HepG2 (cell line): ENCODE measurements around the gene EFNA3. TPM values are rescaled to one million over a fixed set of nuclear protein-coding genes. Genes with fewer than 3 reads are reported as not detected.

Source experiments
- FOXP1 ChIP-seq, 2 experiments: fragments of 450-650 bp in 1 of 2; IDR thresholded peaks; 2 replicates each; pipeline ENCODE4 v1.6.1; 2017 to 2018; ENCODE audit warnings: antibody characterized with exemption in 1 of 2
- IRF2 ChIP-seq: IDR thresholded peaks from 2 replicates; pipeline ENCODE4 v1.6.1; 2018; ENCODE audit warnings: missing genetic modification reagents, missing compliant biosample characterization
- NCOA5 ChIP-seq: sonication (generic); formaldehyde crosslinking; IDR thresholded peaks from 2 replicates; pipeline ENCODE4 v1.4.0; 2020; ENCODE audit warnings: missing genetic modification reagents
- PCBP2 ChIP-seq: fragments of 200-400 bp; formaldehyde crosslinking; optimal IDR thresholded peaks from 2 replicates; pipeline ENCODE3; 2018; ENCODE audit warnings: low read length, low read depth; ENCODE audit not compliant: poor library complexity, severe bottlenecking
- PHF5A ChIP-seq: IDR thresholded peaks from one replicate; pipeline ENCODE4 v1.6.1; 2018; ENCODE audit warnings: low read depth, missing genetic modification reagents; ENCODE audit not compliant: unreplicated experiment
- POGZ ChIP-seq: sonication (generic); formaldehyde crosslinking; IDR thresholded peaks from 2 replicates; pipeline ENCODE4 v1.4.0; 2020; ENCODE audit warnings: mild to moderate bottlenecking, missing genetic modification reagents
- PRDM15 ChIP-seq: sonication (generic); formaldehyde crosslinking; IDR thresholded peaks from 2 replicates; pipeline ENCODE4 v1.4.0; 2020; ENCODE audit warnings: missing genetic modification reagents
- SIN3B ChIP-seq: fragments of 150-350 bp; IDR thresholded peaks from 2 replicates; pipeline ENCODE4 v1.6.1; 2014; ENCODE audit warnings: low read length
- SIX4 ChIP-seq: sonication (generic); formaldehyde crosslinking; IDR thresholded peaks from 2 replicates; pipeline ENCODE4 v1.4.0; 2020; ENCODE audit warnings: missing genetic modification reagents
- SKIL ChIP-seq: sonication (generic); formaldehyde crosslinking; IDR thresholded peaks from 2 replicates; pipeline ENCODE4 v1.8.0; 2022; ENCODE audit warnings: missing genetic modification reagents, mild to moderate bottlenecking, moderate library complexity, borderline replicate concordance
- SNAI1 ChIP-seq: sonication (generic); formaldehyde crosslinking; IDR thresholded peaks from 2 replicates; pipeline ENCODE4 v1.5.0; 2020; ENCODE audit warnings: mild to moderate bottlenecking, missing genetic modification reagents, borderline replicate concordance
- TGIF2 ChIP-seq: IDR thresholded peaks from 2 replicates; pipeline ENCODE4 v1.6.1; 2016; ENCODE audit warnings: control low read depth, missing compliant biosample characterization
- ZNF562 ChIP-seq: sonication (generic); formaldehyde crosslinking; IDR thresholded peaks from 2 replicates; pipeline ENCODE4 v1.8.0; 2022; ENCODE audit warnings: missing genetic modification reagents, borderline replicate concordance
- ZNF629 ChIP-seq: sonication (generic); formaldehyde crosslinking; conservative IDR thresholded peaks from 2 replicates; pipeline ENCODE4 v1.5.0; 2020; ENCODE audit warnings: missing genetic modification reagents
- ZNF878 ChIP-seq: sonication (generic); formaldehyde crosslinking; IDR thresholded peaks from 2 replicates; pipeline ENCODE4 v1.8.1; 2023; ENCODE audit warnings: mild to moderate bottlenecking, missing genetic modification reagents, moderate library complexity
- polyA plus RNA-seq, 8 experiments: library from polyadenylated mRNA; depleted of rRNA in 3 of 8; stranded (reverse) in 7 of 8; unstranded in 1 of 8; fragments of >200 nt; fragmentation: Illumina TruSeq in 4 of 8; extraction: Trizol in 4 of 8; gene quantifications; 2 replicates each; pipeline versions ENCODE4 v1.2.1 to v1.2.3, GENCODE V29; 2011 to 2016; ENCODE audit warnings: low read depth in 4 of 8, missing spikeins in 1 of 8, mixed read lengths in 1 of 8; ENCODE audit not compliant: insufficient read depth in 1 of 8
- total RNA-seq, 5 experiments: library from RNA; depleted of rRNA; stranded (reverse); fragments of >200 nt; fragmentation: Illumina TruSeq; extraction: Trizol; gene quantifications; 2 replicates each; pipeline ENCODE4 v1.2.3, GENCODE V29; 2016; ENCODE audit warnings: low read depth in 1 of 5
- TF ChIP-seq, protein P1 (sequence below): IDR thresholded peaks from 2 replicates; pipeline ENCODE4 v1.6.1; 2016; ENCODE audit warnings: low read depth, missing genetic modification reagents, missing compliant biosample characterization
- TF ChIP-seq, protein P2 (sequence below): sonication (generic); formaldehyde crosslinking; IDR thresholded peaks from 2 replicates; pipeline ENCODE4 v1.8.1; 2023; ENCODE audit warnings: missing genetic modification reagents, inconsistent platforms, borderline replicate concordance

EFNA3 gene
- total and polyA plus RNA-seq, 2 of the 13 experiments (the other 11 are each of a cell fraction or from before 2014, with no cell fraction given), result 1.0 to 5.7 TPM

- TF ChIP-seq NCOA5 (CRISPR knock-in tag) (peak; percentile 97; the same call in 1 of the 2 replicates), SIX4 (CRISPR knock-in tag) (0 out of 2 replicates have a peak, but pooled peaks have one; percentile 32), ZNF562 (no peak), SKIL (no peak; the same call in 1 of the 2 replicates), POGZ (CRISPR knock-in tag) (no peak; the same call in 1 of the 2 replicates), FOXP1 (IDR thresholded peaks at IDR 0.05) (no peak), FOXP1 (CRISPR knock-in tag; IDR thresholded peaks at IDR 0.05) (no peak), PHF5A (no peak), ZNF878 (CRISPR knock-in tag) (peak; percentile 79), SNAI1 (no peak; the same call in 1 of the 2 replicates), PRDM15 (CRISPR knock-in tag) (no peak), IRF2 (CRISPR knock-in tag) (peak; percentile 50; the same call in 1 of the 2 replicates), SIN3B (no peak), TGIF2 (peak; percentile 81; the same call in 1 of the 2 replicates), PCBP2 (no peak), ZNF629 (CRISPR knock-in tag) (peak; percentile 10; the same call in 1 of the 2 replicates)
- TF ChIP-seq, protein P1, sequence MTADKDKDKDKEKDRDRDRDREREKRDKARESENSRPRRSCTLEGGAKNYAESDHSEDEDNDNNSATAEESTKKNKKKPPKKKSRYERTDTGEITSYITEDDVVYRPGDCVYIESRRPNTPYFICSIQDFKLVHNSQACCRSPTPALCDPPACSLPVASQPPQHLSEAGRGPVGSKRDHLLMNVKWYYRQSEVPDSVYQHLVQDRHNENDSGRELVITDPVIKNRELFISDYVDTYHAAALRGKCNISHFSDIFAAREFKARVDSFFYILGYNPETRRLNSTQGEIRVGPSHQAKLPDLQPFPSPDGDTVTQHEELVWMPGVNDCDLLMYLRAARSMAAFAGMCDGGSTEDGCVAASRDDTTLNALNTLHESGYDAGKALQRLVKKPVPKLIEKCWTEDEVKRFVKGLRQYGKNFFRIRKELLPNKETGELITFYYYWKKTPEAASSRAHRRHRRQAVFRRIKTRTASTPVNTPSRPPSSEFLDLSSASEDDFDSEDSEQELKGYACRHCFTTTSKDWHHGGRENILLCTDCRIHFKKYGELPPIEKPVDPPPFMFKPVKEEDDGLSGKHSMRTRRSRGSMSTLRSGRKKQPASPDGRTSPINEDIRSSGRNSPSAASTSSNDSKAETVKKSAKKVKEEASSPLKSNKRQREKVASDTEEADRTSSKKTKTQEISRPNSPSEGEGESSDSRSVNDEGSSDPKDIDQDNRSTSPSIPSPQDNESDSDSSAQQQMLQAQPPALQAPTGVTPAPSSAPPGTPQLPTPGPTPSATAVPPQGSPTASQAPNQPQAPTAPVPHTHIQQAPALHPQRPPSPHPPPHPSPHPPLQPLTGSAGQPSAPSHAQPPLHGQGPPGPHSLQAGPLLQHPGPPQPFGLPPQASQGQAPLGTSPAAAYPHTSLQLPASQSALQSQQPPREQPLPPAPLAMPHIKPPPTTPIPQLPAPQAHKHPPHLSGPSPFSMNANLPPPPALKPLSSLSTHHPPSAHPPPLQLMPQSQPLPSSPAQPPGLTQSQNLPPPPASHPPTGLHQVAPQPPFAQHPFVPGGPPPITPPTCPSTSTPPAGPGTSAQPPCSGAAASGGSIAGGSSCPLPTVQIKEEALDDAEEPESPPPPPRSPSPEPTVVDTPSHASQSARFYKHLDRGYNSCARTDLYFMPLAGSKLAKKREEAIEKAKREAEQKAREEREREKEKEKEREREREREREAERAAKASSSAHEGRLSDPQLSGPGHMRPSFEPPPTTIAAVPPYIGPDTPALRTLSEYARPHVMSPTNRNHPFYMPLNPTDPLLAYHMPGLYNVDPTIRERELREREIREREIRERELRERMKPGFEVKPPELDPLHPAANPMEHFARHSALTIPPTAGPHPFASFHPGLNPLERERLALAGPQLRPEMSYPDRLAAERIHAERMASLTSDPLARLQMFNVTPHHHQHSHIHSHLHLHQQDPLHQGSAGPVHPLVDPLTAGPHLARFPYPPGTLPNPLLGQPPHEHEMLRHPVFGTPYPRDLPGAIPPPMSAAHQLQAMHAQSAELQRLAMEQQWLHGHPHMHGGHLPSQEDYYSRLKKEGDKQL (CRISPR knock-in tag), result no peak
- TF ChIP-seq, protein P2, sequence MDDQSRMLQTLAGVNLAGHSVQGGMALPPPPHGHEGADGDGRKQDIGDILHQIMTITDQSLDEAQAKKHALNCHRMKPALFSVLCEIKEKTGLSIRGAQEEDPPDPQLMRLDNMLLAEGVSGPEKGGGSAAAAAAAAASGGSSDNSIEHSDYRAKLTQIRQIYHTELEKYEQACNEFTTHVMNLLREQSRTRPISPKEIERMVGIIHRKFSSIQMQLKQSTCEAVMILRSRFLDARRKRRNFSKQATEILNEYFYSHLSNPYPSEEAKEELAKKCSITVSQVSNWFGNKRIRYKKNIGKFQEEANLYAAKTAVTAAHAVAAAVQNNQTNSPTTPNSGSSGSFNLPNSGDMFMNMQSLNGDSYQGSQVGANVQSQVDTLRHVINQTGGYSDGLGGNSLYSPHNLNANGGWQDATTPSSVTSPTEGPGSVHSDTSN (CRISPR knock-in tag), result no peak
Observed at GRCh38 chr1:155134880-155135414, 56.3 kb downstream of the EFNA3 start (continued).
